Measurements from ENCODE around the gene RPH3AL.
A peak's percentile ranks its signal among the peaks of the same experiment; 100 is the strongest.

The RPH3AL gene

GRCh38 chr17:386141-386876 is 33.7 kb upstream of the RPH3AL start:
- TF ChIP-seq, protein P1, sequence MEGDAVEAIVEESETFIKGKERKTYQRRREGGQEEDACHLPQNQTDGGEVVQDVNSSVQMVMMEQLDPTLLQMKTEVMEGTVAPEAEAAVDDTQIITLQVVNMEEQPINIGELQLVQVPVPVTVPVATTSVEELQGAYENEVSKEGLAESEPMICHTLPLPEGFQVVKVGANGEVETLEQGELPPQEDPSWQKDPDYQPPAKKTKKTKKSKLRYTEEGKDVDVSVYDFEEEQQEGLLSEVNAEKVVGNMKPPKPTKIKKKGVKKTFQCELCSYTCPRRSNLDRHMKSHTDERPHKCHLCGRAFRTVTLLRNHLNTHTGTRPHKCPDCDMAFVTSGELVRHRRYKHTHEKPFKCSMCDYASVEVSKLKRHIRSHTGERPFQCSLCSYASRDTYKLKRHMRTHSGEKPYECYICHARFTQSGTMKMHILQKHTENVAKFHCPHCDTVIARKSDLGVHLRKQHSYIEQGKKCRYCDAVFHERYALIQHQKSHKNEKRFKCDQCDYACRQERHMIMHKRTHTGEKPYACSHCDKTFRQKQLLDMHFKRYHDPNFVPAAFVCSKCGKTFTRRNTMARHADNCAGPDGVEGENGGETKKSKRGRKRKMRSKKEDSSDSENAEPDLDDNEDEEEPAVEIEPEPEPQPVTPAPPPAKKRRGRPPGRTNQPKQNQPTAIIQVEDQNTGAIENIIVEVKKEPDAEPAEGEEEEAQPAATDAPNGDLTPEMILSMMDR (IDR thresholded peaks at IDR 0.05; ENCODE audit: low read depth, low read length), result peak; percentile 8
- no peak for TF ChIP-seq POLR2A (IDR thresholded peaks at IDR 0.05; ENCODE audit: extremely low read depth, insufficient read length)
- TF ChIP-seq MYC (IDR thresholded peaks at IDR 0.05; ENCODE audit: low read depth, low read length), result no peak
- no peak overlapping the region for H3K4me3 ChIP-seq (ENCODE audit: low read depth, low read length)
- peak; percentile 55 for DNase-seq (ENCODE audit: low read depth)

- no peak for DNase-seq (ENCODE audit: low read depth)
- no peak overlapping the region for H3K4me3 ChIP-seq (ENCODE audit: low read depth, low read length)
- TF ChIP-seq, protein P1 (IDR thresholded peaks at IDR 0.05; ENCODE audit: low read depth, low read length), result no peak
- TF ChIP-seq POLR2A (IDR thresholded peaks at IDR 0.05; ENCODE audit: extremely low read depth, insufficient read length) (no peak), MYC (IDR thresholded peaks at IDR 0.05; ENCODE audit: low read depth, low read length) (no peak)
- TF ChIP-seq, protein P2, sequence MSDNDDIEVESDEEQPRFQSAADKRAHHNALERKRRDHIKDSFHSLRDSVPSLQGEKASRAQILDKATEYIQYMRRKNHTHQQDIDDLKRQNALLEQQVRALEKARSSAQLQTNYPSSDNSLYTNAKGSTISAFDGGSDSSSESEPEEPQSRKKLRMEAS (IDR thresholded peaks at IDR 0.05; ENCODE audit: low read depth, low read length), result no peak
Observed at GRCh38 chr17:385836-386140, 33.2 kb upstream of the RPH3AL start.

DNA sequence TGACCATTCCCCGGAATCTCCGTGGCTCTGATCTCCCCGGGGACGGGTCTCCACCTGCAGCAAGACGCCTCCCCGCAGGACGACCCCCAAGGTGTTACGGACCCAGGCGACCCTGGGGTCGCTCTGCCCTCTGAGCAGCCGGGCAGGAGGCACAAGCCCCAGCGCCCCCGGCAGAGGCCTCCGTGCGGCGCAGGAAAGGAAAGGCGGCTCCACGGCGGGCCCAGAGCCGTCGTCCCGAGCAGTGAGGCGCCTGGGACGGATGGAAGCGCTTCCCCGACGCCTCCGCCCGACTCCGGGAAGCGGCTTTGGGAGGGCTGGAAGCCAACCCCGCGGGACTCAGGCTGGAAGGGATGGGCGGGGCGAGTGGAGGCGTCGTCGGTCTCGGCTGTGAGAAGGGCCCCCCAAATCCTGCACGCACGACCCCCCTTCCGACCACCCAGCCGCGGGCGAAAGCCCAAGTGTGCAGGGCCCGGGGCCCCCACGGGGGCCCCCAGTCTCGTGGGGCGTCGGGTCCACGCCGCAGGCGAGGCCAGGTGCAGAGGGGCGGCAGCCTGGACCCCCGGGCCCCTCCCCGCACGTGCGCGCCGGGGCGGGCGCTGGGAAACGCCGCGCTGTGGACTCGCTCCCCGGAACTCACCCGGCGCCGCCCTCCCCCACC is 32.7 kb upstream of the RPH3AL start:
- DNase-seq (ENCODE audit: low read depth), result no peak

DNA sequence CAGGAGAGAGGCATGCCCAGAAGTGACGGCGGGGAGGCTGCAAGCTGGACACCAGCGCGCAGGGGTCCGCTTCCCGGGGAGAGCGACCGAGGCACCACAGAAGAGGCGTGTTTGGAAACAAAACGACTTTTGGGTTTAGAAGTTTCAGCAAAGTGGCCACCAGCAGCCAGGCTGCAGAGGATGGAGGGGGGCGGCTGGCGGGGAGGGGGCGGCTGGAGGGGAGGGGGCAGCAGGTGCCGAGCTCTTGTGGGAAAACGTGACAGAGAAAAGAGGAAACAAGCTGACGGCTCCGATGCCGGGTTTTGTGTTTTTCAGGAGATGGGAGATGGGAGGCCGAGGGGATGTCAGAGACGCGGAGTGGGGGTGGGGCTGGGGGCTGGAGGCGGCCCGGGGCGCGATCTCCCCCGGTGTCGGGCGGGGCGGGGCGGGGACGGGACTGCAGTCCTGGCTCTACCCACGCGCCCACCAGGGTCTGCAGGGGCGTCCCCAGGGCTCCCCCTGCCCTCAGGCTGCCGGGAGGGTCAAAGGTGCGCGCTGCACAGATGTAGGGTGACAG is 32.1 kb upstream of the RPH3AL start:
- no peak overlapping the region for H3K4me3 ChIP-seq (ENCODE audit: low read depth, low read length)

More for the DNA sequence above, 32.7 kb upstream of the RPH3AL start:
- TF ChIP-seq MYC (IDR thresholded peaks at IDR 0.05; ENCODE audit: low read depth, low read length) (no peak), POLR2A (IDR thresholded peaks at IDR 0.05; ENCODE audit: extremely low read depth, insufficient read length) (no peak)
- TF ChIP-seq, protein P1 (IDR thresholded peaks at IDR 0.05; ENCODE audit: low read depth, low read length), result no peak
- TF ChIP-seq, protein P2 (IDR thresholded peaks at IDR 0.05; ENCODE audit: low read depth, low read length), result no peak
- no peak overlapping the region for H3K4me3 ChIP-seq (ENCODE audit: low read depth, low read length)

DNA sequence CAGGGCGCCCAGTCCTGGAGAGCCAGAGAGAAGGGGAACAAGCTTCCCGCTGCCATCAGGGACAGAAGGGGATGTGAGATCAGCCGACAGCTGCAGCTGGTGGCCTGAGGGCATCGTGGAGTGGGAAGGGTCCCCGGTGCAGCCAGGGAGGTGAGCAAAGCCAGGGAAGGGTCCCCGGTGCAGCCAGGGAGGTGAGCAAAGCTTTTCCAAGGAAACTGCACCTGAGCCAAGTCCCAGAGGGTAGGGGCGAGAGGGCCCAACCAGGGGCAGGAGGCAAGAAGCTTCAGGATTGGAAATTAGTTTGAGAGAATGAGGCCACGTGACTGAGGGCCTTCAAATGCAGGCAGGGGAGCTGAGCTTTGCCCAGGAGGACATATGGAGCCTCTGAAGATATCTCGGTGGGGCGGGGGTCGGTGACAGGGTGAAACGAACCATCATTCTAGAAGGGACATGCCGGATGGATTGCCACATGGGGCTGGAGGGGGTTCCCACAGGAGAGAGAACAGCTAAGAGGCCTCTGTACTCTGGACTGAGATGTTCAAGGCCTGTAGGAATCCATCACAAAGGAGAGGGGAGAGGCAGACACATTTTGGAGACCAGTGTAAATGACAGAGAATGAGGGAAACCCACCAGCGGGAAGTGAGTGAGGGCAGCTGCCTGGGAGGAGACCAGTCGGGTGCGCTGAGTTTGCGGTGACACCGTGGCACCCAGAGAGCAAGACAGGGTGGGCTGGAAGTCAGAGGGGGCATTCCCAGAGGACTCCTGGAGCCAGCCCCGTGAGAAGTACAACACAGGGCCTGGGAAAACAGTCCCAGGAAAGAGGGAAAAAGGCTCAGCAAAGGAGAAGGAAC is 31.4 kb upstream of the RPH3AL start:
- H3K4me3 ChIP-seq (ENCODE audit: low read depth, low read length), result no peak overlapping the region
- DNase-seq (ENCODE audit: low read depth), result no peak
- TF ChIP-seq, protein P1 (IDR thresholded peaks at IDR 0.05; ENCODE audit: low read depth, low read length), result no peak
- no peak for TF ChIP-seq POLR2A (IDR thresholded peaks at IDR 0.05; ENCODE audit: extremely low read depth, insufficient read length)
- TF ChIP-seq, protein P2 (IDR thresholded peaks at IDR 0.05; ENCODE audit: low read depth, low read length), result no peak
- TF ChIP-seq MYC (IDR thresholded peaks at IDR 0.05; ENCODE audit: low read depth, low read length), result no peak

More for the DNA sequence above, 32.1 kb upstream of the RPH3AL start:
- DNase-seq (ENCODE audit: low read depth), result no peak
- TF ChIP-seq MYC (IDR thresholded peaks at IDR 0.05; ENCODE audit: low read depth, low read length) (no peak), POLR2A (IDR thresholded peaks at IDR 0.05; ENCODE audit: extremely low read depth, insufficient read length) (no peak)
- TF ChIP-seq, protein P2 (IDR thresholded peaks at IDR 0.05; ENCODE audit: low read depth, low read length), result no peak
- TF ChIP-seq, protein P1 (IDR thresholded peaks at IDR 0.05; ENCODE audit: low read depth, low read length), result no peak

All from NB4 (cell line).